HepG2 (cell line): ENCODE data around the gene PHF10. TPM values are rescaled to one million over a fixed set of nuclear protein-coding genes. Genes with fewer than 3 reads are reported as not detected.

Experiments used
- CEBPG ChIP-seq: IDR thresholded peaks from 2 replicates; pipeline ENCODE4 v1.6.1; 2016
- DMAP1 ChIP-seq: IDR thresholded peaks from 2 replicates; pipeline ENCODE4 v1.6.1; 2016
- ETS1 ChIP-seq: sonication (generic); formaldehyde crosslinking; IDR thresholded peaks from 2 replicates; pipeline ENCODE4 v1.4.0; 2020; ENCODE audit warnings: missing genetic modification reagents
- FOXK2 ChIP-seq: fragments of 450-650 bp; IDR thresholded peaks from 2 replicates; pipeline ENCODE4 v1.6.1; 2016
- HBP1 ChIP-seq: IDR thresholded peaks from 2 replicates; pipeline ENCODE4 v1.6.1; 2016; ENCODE audit warnings: low read depth, control low read depth
- HOXA3 ChIP-seq: sonication (generic); formaldehyde crosslinking; IDR thresholded peaks from 2 replicates; pipeline ENCODE4 v1.5.0; 2020; ENCODE audit warnings: missing genetic modification reagents
- LBX2 ChIP-seq: sonication (generic); formaldehyde crosslinking; IDR thresholded peaks from 2 replicates; pipeline ENCODE4 v1.5.0; 2020; ENCODE audit warnings: missing genetic modification reagents, mild to moderate bottlenecking, borderline replicate concordance
- MYC ChIP-seq: sonication (generic); formaldehyde crosslinking; IDR thresholded peaks from 2 replicates; pipeline ENCODE4 v1.9.0; 2021; ENCODE audit warnings: missing genetic modification reagents, borderline replicate concordance
- TBX2 ChIP-seq: sonication (generic); formaldehyde crosslinking; IDR thresholded peaks from 2 replicates; pipeline ENCODE4 v1.5.0; 2020; ENCODE audit warnings: missing genetic modification reagents, mild to moderate bottlenecking, borderline replicate concordance
- ZFP90 ChIP-seq: sonication (generic); formaldehyde crosslinking; IDR thresholded peaks from 2 replicates; pipeline ENCODE4 v1.8.0; 2022; ENCODE audit warnings: missing genetic modification reagents, mild to moderate bottlenecking, inconsistent platforms, borderline replicate concordance
- ZMYM2 ChIP-seq: sonication (generic); formaldehyde crosslinking; IDR thresholded peaks from 2 replicates; pipeline ENCODE4 v1.8.0; 2022; ENCODE audit warnings: mild to moderate bottlenecking, missing genetic modification reagents
- ZNF143 ChIP-seq: sonication (generic); formaldehyde crosslinking; IDR thresholded peaks from 2 replicates; pipeline ENCODE4 v1.4.0; 2020; ENCODE audit warnings: missing genetic modification reagents
- ZNF280B ChIP-seq: sonication (generic); formaldehyde crosslinking; IDR thresholded peaks from 2 replicates; pipeline ENCODE4 v1.5.0; 2020; ENCODE audit warnings: missing genetic modification reagents, mild to moderate bottlenecking, borderline replicate concordance
- ZNF383 ChIP-seq: sonication (generic); formaldehyde crosslinking; IDR thresholded peaks from 2 replicates; pipeline ENCODE4 v1.4.0; 2020; ENCODE audit warnings: missing genetic modification reagents, mild to moderate bottlenecking, borderline replicate concordance
- ZNF460 ChIP-seq: sonication (generic); formaldehyde crosslinking; IDR thresholded peaks from 2 replicates; pipeline ENCODE4 v1.5.1; 2020; ENCODE audit warnings: missing genetic modification reagents, mild to moderate bottlenecking, borderline replicate concordance
- ZNF530 ChIP-seq: sonication (generic); formaldehyde crosslinking; IDR thresholded peaks from 2 replicates; pipeline ENCODE4 v1.5.0; 2020; ENCODE audit warnings: low read depth, mild to moderate bottlenecking, missing genetic modification reagents
- ZNF598 ChIP-seq: sonication (generic); formaldehyde crosslinking; IDR thresholded peaks from 2 replicates; pipeline ENCODE4 v1.5.1; 2020; ENCODE audit warnings: mild to moderate bottlenecking, missing genetic modification reagents, borderline replicate concordance
- ZSCAN31 ChIP-seq: sonication (generic); formaldehyde crosslinking; IDR thresholded peaks from 2 replicates; pipeline ENCODE4 v1.5.0; 2020; ENCODE audit warnings: low read depth, mild to moderate bottlenecking, missing genetic modification reagents
- polyA plus RNA-seq, 8 experiments: library from polyadenylated mRNA; depleted of rRNA in 3 of 8; stranded (reverse) in 7 of 8; unstranded in 1 of 8; fragments of >200 nt; fragmentation: Illumina TruSeq in 4 of 8; extraction: Trizol in 4 of 8; gene quantifications; 2 replicates each; pipeline versions ENCODE4 v1.2.1 to v1.2.3, GENCODE V29; 2011 to 2016; ENCODE audit warnings: low read depth in 4 of 8, missing spikeins in 1 of 8, mixed read lengths in 1 of 8; ENCODE audit not compliant: insufficient read depth in 1 of 8
- total RNA-seq, 5 experiments: library from RNA; depleted of rRNA; stranded (reverse); fragments of >200 nt; fragmentation: Illumina TruSeq; extraction: Trizol; gene quantifications; 2 replicates each; pipeline ENCODE4 v1.2.3, GENCODE V29; 2016; ENCODE audit warnings: low read depth in 1 of 5
- TF ChIP-seq, protein P1 (sequence below): sonication (generic); formaldehyde crosslinking; IDR thresholded peaks from 2 replicates; pipeline ENCODE4 v1.4.0; 2020; ENCODE audit warnings: missing genetic modification reagents
- TF ChIP-seq, protein P2 (sequence below): sonication (generic); formaldehyde crosslinking; IDR thresholded peaks from 2 replicates; pipeline ENCODE4 v1.4.0; 2020; ENCODE audit warnings: mild to moderate bottlenecking, missing genetic modification reagents

PHF10 gene
- total and polyA plus RNA-seq, 2 of the 13 experiments (the other 11 are each of a cell fraction or from before 2014, with no cell fraction given), result 42.1 to 84.1 TPM

GRCh38 chr6:169701954-169702839, 22.1 kb downstream of the PHF10 start, which contains the start of the genes C6orf120 and WDR27 (continued):
- TF ChIP-seq, protein P1, sequence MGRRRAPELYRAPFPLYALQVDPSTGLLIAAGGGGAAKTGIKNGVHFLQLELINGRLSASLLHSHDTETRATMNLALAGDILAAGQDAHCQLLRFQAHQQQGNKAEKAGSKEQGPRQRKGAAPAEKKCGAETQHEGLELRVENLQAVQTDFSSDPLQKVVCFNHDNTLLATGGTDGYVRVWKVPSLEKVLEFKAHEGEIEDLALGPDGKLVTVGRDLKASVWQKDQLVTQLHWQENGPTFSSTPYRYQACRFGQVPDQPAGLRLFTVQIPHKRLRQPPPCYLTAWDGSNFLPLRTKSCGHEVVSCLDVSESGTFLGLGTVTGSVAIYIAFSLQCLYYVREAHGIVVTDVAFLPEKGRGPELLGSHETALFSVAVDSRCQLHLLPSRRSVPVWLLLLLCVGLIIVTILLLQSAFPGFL (CRISPR knock-in tag), result no peak
- TF ChIP-seq ZNF530 (peak; percentile 77), HBP1 (CRISPR knock-in tag) (0 out of 2 replicates have a peak, but pooled peaks have one; percentile 68), FOXK2 (no peak), LBX2 (CRISPR knock-in tag) (peak; percentile 86), ZNF383 (CRISPR knock-in tag) (peak; percentile 83), ZSCAN31 (CRISPR knock-in tag) (0 out of 2 replicates have a peak, but pooled peaks have one; percentile 84), ZMYM2 (CRISPR knock-in tag) (peak; percentile 85), CEBPG (CRISPR knock-in tag) (peak; percentile 41; the same call in 1 of the 2 replicates), ZNF598 (CRISPR knock-in tag) (no peak; the same call in 1 of the 2 replicates), TBX2 (CRISPR knock-in tag) (peak; percentile 84; the same call in 1 of the 2 replicates), ZNF280B (peak; percentile 86), ZNF143 (CRISPR knock-in tag) (peak; percentile 45; the same call in 1 of the 2 replicates), HOXA3 (CRISPR knock-in tag) (peak; percentile 95), DMAP1 (CRISPR knock-in tag) (peak; percentile 92), ZNF460 (CRISPR knock-in tag) (no peak; the same call in 1 of the 2 replicates), ETS1 (no peak), ZFP90 (CRISPR knock-in tag) (0 out of 2 replicates have a peak, but pooled peaks have one; percentile 41), MYC (CRISPR knock-in tag) (peak; percentile 90)
- TF ChIP-seq, protein P2, sequence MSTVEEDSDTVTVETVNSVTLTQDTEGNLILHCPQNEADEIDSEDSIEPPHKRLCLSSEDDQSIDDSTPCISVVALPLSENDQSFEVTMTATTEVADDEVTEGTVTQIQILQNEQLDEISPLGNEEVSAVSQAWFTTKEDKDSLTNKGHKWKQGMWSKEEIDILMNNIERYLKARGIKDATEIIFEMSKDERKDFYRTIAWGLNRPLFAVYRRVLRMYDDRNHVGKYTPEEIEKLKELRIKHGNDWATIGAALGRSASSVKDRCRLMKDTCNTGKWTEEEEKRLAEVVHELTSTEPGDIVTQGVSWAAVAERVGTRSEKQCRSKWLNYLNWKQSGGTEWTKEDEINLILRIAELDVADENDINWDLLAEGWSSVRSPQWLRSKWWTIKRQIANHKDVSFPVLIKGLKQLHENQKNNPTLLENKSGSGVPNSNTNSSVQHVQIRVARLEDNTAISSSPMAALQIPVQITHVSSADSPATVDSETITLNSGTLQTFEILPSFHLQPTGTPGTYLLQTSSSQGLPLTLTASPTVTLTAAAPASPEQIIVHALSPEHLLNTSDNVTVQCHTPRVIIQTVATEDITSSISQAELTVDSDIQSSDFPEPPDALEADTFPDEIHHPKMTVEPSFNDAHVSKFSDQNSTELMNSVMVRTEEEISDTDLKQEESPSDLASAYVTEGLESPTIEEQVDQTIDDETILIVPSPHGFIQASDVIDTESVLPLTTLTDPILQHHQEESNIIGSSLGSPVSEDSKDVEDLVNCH (CRISPR knock-in tag), result peak; percentile 77; the same call in 1 of the 2 replicates
